CD4-positive, alpha-beta memory T cell (primary cell): Measurements from ENCODE around the gene SND1. TPM values are rescaled to one million over a fixed set of nuclear protein-coding genes. Genes with fewer than 3 reads are reported as not detected.

ENCODE experiments used
- CTCF ChIA-PET: fragments of 350-600 bp; sonication (Branson Sonifier 250); formaldehyde crosslinking; loops from one replicate; lab custom pipeline; 2021; ENCODE audit warnings: inconsistent platforms; ENCODE audit not compliant: partially characterized antibody; lab: Charles Lee
- POLR2A ChIA-PET: fragments of 350-600 bp; sonication (Branson Sonifier 250); formaldehyde crosslinking; loops from one replicate; lab custom pipeline; 2021; ENCODE audit not compliant: partially characterized antibody; lab: Charles Lee
- DNase-seq, 5 donors: peaks; one replicate each; pipeline versions ENCODE4 v3.0.0 to v3.0.0-alpha.2; 2020 to 2022; ENCODE audit warnings: mixed read lengths in 1 of 5
- H3K27ac ChIP-seq: one replicate; pipeline ENCODE4 v1.7.0; 2013; ENCODE audit warnings: low read depth, low read length
- H3K27me3 ChIP-seq: 2 replicates; pipeline ENCODE4 v1.7.0; 2013; ENCODE audit warnings: mild to moderate bottlenecking, low read length, moderate library complexity; ENCODE audit not compliant: insufficient read depth
- H3K36me3 ChIP-seq: 2 replicates; pipeline ENCODE4 v1.7.0; 2013; ENCODE audit warnings: mild to moderate bottlenecking, low read length, moderate library complexity; ENCODE audit not compliant: insufficient read depth
- H3K4me1 ChIP-seq: 2 replicates; pipeline ENCODE4 v1.7.0; 2013; ENCODE audit warnings: mild to moderate bottlenecking, low read length, moderate library complexity; ENCODE audit not compliant: insufficient read depth
- H3K4me3 ChIP-seq, 2 donors: one replicate each; pipeline ENCODE4 v1.7.0; 2013; ENCODE audit warnings: low read length in 2 of 2, mild to moderate bottlenecking in 1 of 2
- H3K9me3 ChIP-seq, 2 donors: one replicate each; pipeline ENCODE4 v1.7.0; 2013; ENCODE audit warnings: low read length in 2 of 2, control low read depth in 1 of 2; ENCODE audit not compliant: control insufficient read depth in 1 of 2
- H3K27ac Mint-ChIP-seq, 7 donors: one replicate each; pipeline ENCODE4 v1.8.0; 2020 to 2021; ENCODE audit warnings: mixed read lengths in 7 of 7, mild to moderate bottlenecking in 6 of 7, inconsistent platforms in 3 of 7, moderate library complexity in 3 of 7
- H3K27me3 Mint-ChIP-seq, 2 donors: one replicate each; pipeline ENCODE4 v1.8.0; 2020 to 2021; ENCODE audit warnings: mixed read lengths in 2 of 2
- H3K36me3 Mint-ChIP-seq, 2 donors: one replicate each; pipeline ENCODE4 v1.8.0; 2020 to 2021; ENCODE audit warnings: mixed read lengths in 2 of 2, inconsistent platforms in 1 of 2, mild to moderate bottlenecking in 1 of 2
- H3K4me1 Mint-ChIP-seq, 4 donors: one replicate each; pipeline ENCODE4 v1.8.0; 2020 to 2021; ENCODE audit warnings: mixed read lengths in 4 of 4, mild to moderate bottlenecking in 1 of 4
- H3K4me3 Mint-ChIP-seq, 8 donors: one replicate each; pipeline ENCODE4 v1.8.0; 2020 to 2021; ENCODE audit warnings: mixed read lengths in 8 of 8, mild to moderate bottlenecking in 7 of 8, moderate library complexity in 6 of 8, inconsistent platforms in 3 of 8
- H3K9me3 Mint-ChIP-seq, 8 donors: one replicate each; pipeline ENCODE4 v1.8.0; 2020 to 2021; ENCODE audit warnings: mixed read lengths in 8 of 8, mild to moderate bottlenecking in 5 of 8, inconsistent platforms in 3 of 8, moderate library complexity in 1 of 8
- intact Hi-C: fragments of 100-400 bp; cut with micrococcal nuclease; formaldehyde crosslinking; loops from one replicate; pipeline ENCODE4 v1.15.1; 2023
- polyA plus RNA-seq, 2 donors: library from polyadenylated mRNA; unstranded; fragments of 300-500 nt; fragmentation: Illumina TruSeq; gene quantifications; one replicate each; pipeline ENCODE4 v1.2.3, GENCODE V29; 2021
- total RNA-seq, 2 experiments: library from RNA; stranded (reverse); gene quantifications; one replicate each; pipeline ENCODE4 v1.2.3, GENCODE V29; 2021

Gene SND1
- total and polyA plus RNA-seq, 4 experiments from 2014 or later = 119 to 223 (median 171) TPM

- Mint-ChIP-seq H3K27me3 (no peaks in the 10 kb centered on the region), H3K4me1 (peaks cover 0 to 6% (median 3%) of the 10 kb centered on the region in 4 donors), H3K9me3 (no peaks in the 10 kb centered on the region), H3K36me3 (peaks cover 50 to 63% of the 10 kb centered on the region in 2 donors), H3K4me3 (no peak overlapping the region), H3K27ac (no peak overlapping the region)
- H3K4me3 ChIP-seq = no peak overlapping the region
- no peaks in the 10 kb centered on the region for H3K27me3 ChIP-seq
- ChIA-PET POLR2A (no interaction called here), CTCF (interaction anchor here (1.2 kb wide), 1 partner anchor 8 kb away, joined by 3 read pairs; no protein-coding TSS in a partner anchor)
- no peaks in the 10 kb centered on the region for H3K4me1 ChIP-seq
- intact Hi-C loops = no loop called here
- no peaks in the 10 kb centered on the region for H3K9me3 ChIP-seq
- no peak overlapping the region for H3K27ac ChIP-seq
- H3K36me3 ChIP-seq = no peaks in the 10 kb centered on the region
- DNase-seq = no peak
Observed at GRCh38 chr7:127847641-127848040, 195.6 kb downstream of the SND1 start.

- peaks cover 46 to 57% of the 10 kb centered on the region in 2 donors for H3K36me3 Mint-ChIP-seq
- no peak for DNase-seq
- peaks cover 4 to 9% (median 5%) of the 10 kb centered on the region in 4 donors for H3K4me1 Mint-ChIP-seq
- POLR2A ChIA-PET = no interaction called here
- no peaks in the 10 kb centered on the region for H3K27me3 ChIP-seq
- H3K4me3 Mint-ChIP-seq = no peak overlapping the region
- CTCF ChIA-PET = no interaction called here
- H3K4me3 ChIP-seq = no peak overlapping the region
- H3K36me3 ChIP-seq = no peaks in the 10 kb centered on the region
- no peak overlapping the region for H3K27ac ChIP-seq
- no peaks in the 10 kb centered on the region for H3K27me3 Mint-ChIP-seq
- no peaks in the 10 kb centered on the region for H3K4me1 ChIP-seq
- H3K9me3 Mint-ChIP-seq = no peaks in the 10 kb centered on the region
- H3K9me3 ChIP-seq = no peaks in the 10 kb centered on the region
- intact Hi-C loops = no loop called here
- H3K27ac Mint-ChIP-seq = no peak overlapping the region
Observed at GRCh38 chr7:127848241-127848640, 196.2 kb downstream of the SND1 start.

- H3K36me3 ChIP-seq = no peaks in the 10 kb centered on the region
- ChIA-PET CTCF (interaction anchor here (1.6 kb wide), 1 partner anchor 57 kb away, joined by 3 read pairs; no protein-coding TSS in a partner anchor), POLR2A (no interaction called here)
- no peak for DNase-seq
- intact Hi-C loops = no loop called here
- H3K27ac Mint-ChIP-seq = peak overlapping the region in 1 of 7 donors; percentile 2
- peaks cover 5 to 15% (median 9%) of the 10 kb centered on the region in 4 donors for H3K4me1 Mint-ChIP-seq
- peaks cover 31 to 39% of the 10 kb centered on the region in 2 donors for H3K36me3 Mint-ChIP-seq
- H3K4me1 ChIP-seq = no peaks in the 10 kb centered on the region
- no peaks in the 10 kb centered on the region for H3K9me3 Mint-ChIP-seq
- no peaks in the 10 kb centered on the region for H3K27me3 ChIP-seq
- no peak overlapping the region for H3K27ac ChIP-seq
- no peak overlapping the region for H3K4me3 Mint-ChIP-seq
- no peak overlapping the region for H3K4me3 ChIP-seq
- no peaks in the 10 kb centered on the region for H3K27me3 Mint-ChIP-seq
- no peaks in the 10 kb centered on the region for H3K9me3 ChIP-seq
Observed at GRCh38 chr7:127850195-127850594, 198.2 kb downstream of the SND1 start.

GRCh38 chr7:127854383-127854782 lies 202.4 kb downstream of the SND1 start:
- Histone ChIP-seq H3K27ac (no peak overlapping the region), H3K36me3 (no peaks in the 10 kb centered on the region), H3K4me3 (no peak overlapping the region), H3K4me1 (peaks cover 39% of the 10 kb centered on the region), H3K9me3 (no peaks in the 10 kb centered on the region), H3K27me3 (no peaks in the 10 kb centered on the region)
- Mint-ChIP-seq H3K27ac (no peak overlapping the region), H3K36me3 (peaks cover 13 to 17% of the 10 kb centered on the region in 2 donors), H3K4me1 (peaks cover 27 to 50% (median 37%) of the 10 kb centered on the region in 4 donors), H3K27me3 (peaks cover 0 to 1% of the 10 kb centered on the region in 2 donors), H3K9me3 (peaks cover 0 to 2% (median 0%) of the 10 kb centered on the region in 8 donors), H3K4me3 (no peak overlapping the region)
- ChIA-PET POLR2A (interaction anchor here (1.1 kb wide), 1 partner anchor 9 kb away, joined by 5 read pairs; no protein-coding TSS in a partner anchor), CTCF (interaction anchor here (1.5 kb wide), 2 partner anchors 59 to 355 kb away, joined by 3 read pairs; no protein-coding TSS in a partner anchor)
- no peak for DNase-seq
- intact Hi-C loops = no loop called here

GRCh38 chr7:127857464-127857841 lies 205.5 kb downstream of the SND1 start:
- H3K9me3 Mint-ChIP-seq = peaks cover 0 to 2% (median 0%) of the 10 kb centered on the region in 8 donors
- H3K4me1 Mint-ChIP-seq = peaks cover 37 to 62% (median 47%) of the 10 kb centered on the region in 4 donors
- Histone ChIP-seq H3K4me1 (peaks cover 50% of the 10 kb centered on the region), H3K9me3 (no peaks in the 10 kb centered on the region), H3K4me3 (no peak overlapping the region), H3K27ac (no peak overlapping the region), H3K27me3 (no peaks in the 10 kb centered on the region), H3K36me3 (no peaks in the 10 kb centered on the region)
- intact Hi-C loops = loop anchor here (2.0 kb wide), 1 partner anchor 273 kb away; the partner anchor contains the start of gene GCC1
- peak overlapping the region in 1 of 7 donors; percentile 25 for H3K27ac Mint-ChIP-seq
- DNase-seq = peak in 1 of 5 donors; percentile 16
- peaks cover 4 to 9% of the 10 kb centered on the region in 2 donors for H3K36me3 Mint-ChIP-seq
- peak overlapping the region in 1 of 8 donors; percentile 10 for H3K4me3 Mint-ChIP-seq
- H3K27me3 Mint-ChIP-seq = peaks cover 1 to 4% of the 10 kb centered on the region in 2 donors
- ChIA-PET CTCF (no interaction called here), POLR2A (no interaction called here)

- H3K36me3 ChIP-seq = no peaks in the 10 kb centered on the region
- H3K27ac Mint-ChIP-seq = peak overlapping the region in 1 of 7 donors; percentile 25
Observed at GRCh38 chr7:127858091-127858914, 206.3 kb downstream of the SND1 start.

GRCh38 chr7:127858915-127859189 lies 206.9 kb downstream of the SND1 start:
- peaks cover 0 to 2% (median 0%) of the 10 kb centered on the region in 8 donors for H3K9me3 Mint-ChIP-seq
- Histone ChIP-seq H3K27ac (no peak overlapping the region), H3K36me3 (no peaks in the 10 kb centered on the region), H3K4me1 (peaks cover 50% of the 10 kb centered on the region), H3K4me3 (no peak overlapping the region), H3K9me3 (no peaks in the 10 kb centered on the region), H3K27me3 (no peaks in the 10 kb centered on the region)
- H3K4me3 Mint-ChIP-seq = peak overlapping the region in 3 of 8 donors; percentile 26 to 60 (median 57)
- H3K27me3 Mint-ChIP-seq = peaks cover 1 to 4% of the 10 kb centered on the region in 2 donors
- POLR2A ChIA-PET = interaction anchor here (1.4 kb wide), 1 partner anchor 252 kb away, joined by 4 read pairs; no protein-coding TSS in a partner anchor
- no peak for DNase-seq
- intact Hi-C loops = no loop called here
- CTCF ChIA-PET = no interaction called here
- H3K27ac Mint-ChIP-seq = no peak overlapping the region
- H3K36me3 Mint-ChIP-seq = peaks cover 2 to 11% of the 10 kb centered on the region in 2 donors
- peaks cover 33 to 61% (median 51%) of the 10 kb centered on the region in 4 donors for H3K4me1 Mint-ChIP-seq

More at GRCh38 chr7:127858091-127858914, 206.3 kb downstream of the SND1 start:
- ChIA-PET CTCF (no interaction called here), POLR2A (interaction anchor here (1.4 kb wide), 1 partner anchor 252 kb away, joined by 4 read pairs; no protein-coding TSS in a partner anchor)
- Histone ChIP-seq H3K27ac (no peak overlapping the region), H3K4me1 (peaks cover 50% of the 10 kb centered on the region), H3K9me3 (no peaks in the 10 kb centered on the region), H3K27me3 (no peaks in the 10 kb centered on the region), H3K4me3 (no peak overlapping the region)
- Mint-ChIP-seq H3K4me1 (peaks cover 34 to 60% (median 48%) of the 10 kb centered on the region in 4 donors), H3K36me3 (peaks cover 2 to 11% of the 10 kb centered on the region in 2 donors), H3K9me3 (peaks cover 0 to 2% (median 0%) of the 10 kb centered on the region in 8 donors), H3K27me3 (peaks cover 1 to 4% of the 10 kb centered on the region in 2 donors), H3K4me3 (peak overlapping the region in 4 of 8 donors; percentile 28 to 66 (median 58))
- no peak for DNase-seq
- intact Hi-C loops = no loop called here
